Sciatic nerve (tissue), 2 donors: ENCODE results near the gene OSBPL7. TPM values are rescaled to one million over a fixed set of nuclear protein-coding genes. Genes with fewer than 3 reads are reported as not detected.
"Not testable (repeated sequence)": the region's sequence is repeated elsewhere in the genome, so short reads cannot be mapped to it uniquely, and the experiment has no call there.

Source experiments
- ATAC-seq: fragments of 200-7000 bp; cut with Tn5 transposase; one replicate; pipeline ENCODE4 v1.9.1; 2020; ENCODE audit warnings: mild to moderate bottlenecking, moderate library complexity
- DNase-seq: peaks from one replicate; pipeline ENCODE4 v3.0.0-alpha.2; 2020; ENCODE audit warnings: low spot score
- intact Hi-C: fragments of 100-400 bp; cut with DNase I; formaldehyde crosslinking; loops from one replicate; pipeline ENCODE4 v1.14.2; 2022
- total RNA-seq: library from RNA; stranded (reverse); fragmentation: NEBNext Ultra II Directional; extraction: Animal tissue kit (Norgen Biotek cat#: 25700); gene quantifications from one replicate; pipeline ENCODE4 v1.2.1, GENCODE V29; 2021
- donor health status: DM: no; HTN: no; CAD: no.
- donor health status: DM: no; HTN: no; CAD: no.

Gene OSBPL7
- total RNA-seq, 1 donor from 2014 or later: 13.5 TPM

GRCh38 chr17:47792979-47793378 is 28.6 kb downstream of the OSBPL7 start:
- intact Hi-C loops: no loop called here
- DNase-seq (peak; percentile 9), ATAC-seq (no peak)

DNA sequence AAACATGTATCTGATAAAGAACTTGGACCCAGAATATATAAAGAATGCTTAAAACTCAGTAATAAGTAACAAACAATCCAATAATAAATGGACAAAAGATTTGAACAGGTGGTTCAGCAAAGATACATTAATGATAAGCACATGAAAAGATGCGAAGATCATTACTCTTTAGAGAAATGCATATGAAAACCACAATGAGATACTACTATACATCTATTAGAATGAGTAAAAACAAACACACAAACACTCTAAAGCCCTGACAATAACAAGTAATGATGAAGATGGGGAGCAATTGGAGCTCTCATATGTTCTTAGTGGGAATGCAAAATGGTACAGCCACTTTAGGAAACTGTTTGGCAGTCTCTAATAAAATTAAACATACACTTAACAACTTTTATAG is 29.1 kb downstream of the OSBPL7 start:
- intact Hi-C loops: no loop called here
- no peak for ATAC-seq
- no peak for DNase-seq

- ATAC-seq (no peak), DNase-seq (no peak)
- intact Hi-C loops: no loop called here
Observed at GRCh38 chr17:47791025-47791424, 30.6 kb downstream of the OSBPL7 start.

- peak; percentile 84 for ATAC-seq
- intact Hi-C loops: no loop called here
- DNase-seq: peak; percentile 73
Observed at GRCh38 chr17:47789611-47790561, 31.7 kb downstream of the OSBPL7 start.

GRCh38 chr17:47785538-47786123 is 36.0 kb downstream of the OSBPL7 start:
- ATAC-seq: no peak
- DNase-seq: peak; percentile 53
- intact Hi-C loops: no loop called here

DNA sequence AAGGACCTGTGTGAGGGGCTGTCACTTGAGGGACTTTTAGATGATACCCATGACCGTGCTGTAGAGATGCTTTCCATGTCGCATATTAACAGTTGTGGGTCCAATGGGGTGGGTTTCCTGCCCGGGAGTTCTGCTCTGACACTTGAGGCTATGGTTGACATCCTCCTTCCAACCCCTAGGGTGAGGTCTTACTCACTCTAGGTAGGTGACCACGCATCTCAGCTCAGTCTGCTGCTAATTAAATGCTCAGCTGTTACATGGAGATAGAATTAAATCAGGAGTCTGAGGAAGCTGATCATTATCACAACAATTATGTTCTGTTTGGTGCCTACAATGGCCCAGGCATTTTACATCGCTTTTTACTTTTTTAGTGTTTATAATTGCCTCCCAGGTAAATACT is 40.2 kb downstream of the OSBPL7 start:
- intact Hi-C loops: no loop called here
- DNase-seq: no peak

GRCh38 chr17:47778184-47778635 is 43.4 kb downstream of the OSBPL7 start:
- no peak for DNase-seq
- intact Hi-C loops: loop anchor here (10.0 kb wide), 1 partner anchor 783 kb away; no protein-coding TSS in a partner anchor
- ATAC-seq: no peak

More for the DNA sequence above, 40.2 kb downstream of the OSBPL7 start:
- ATAC-seq: no peak

- intact Hi-C loops: loop anchor here (10.0 kb wide), 1 partner anchor 782 kb away; no protein-coding TSS in a partner anchor
- ATAC-seq (no peak), DNase-seq (no peak)
Observed at GRCh38 chr17:47776330-47777197, 45.0 kb downstream of the OSBPL7 start.

DNA sequence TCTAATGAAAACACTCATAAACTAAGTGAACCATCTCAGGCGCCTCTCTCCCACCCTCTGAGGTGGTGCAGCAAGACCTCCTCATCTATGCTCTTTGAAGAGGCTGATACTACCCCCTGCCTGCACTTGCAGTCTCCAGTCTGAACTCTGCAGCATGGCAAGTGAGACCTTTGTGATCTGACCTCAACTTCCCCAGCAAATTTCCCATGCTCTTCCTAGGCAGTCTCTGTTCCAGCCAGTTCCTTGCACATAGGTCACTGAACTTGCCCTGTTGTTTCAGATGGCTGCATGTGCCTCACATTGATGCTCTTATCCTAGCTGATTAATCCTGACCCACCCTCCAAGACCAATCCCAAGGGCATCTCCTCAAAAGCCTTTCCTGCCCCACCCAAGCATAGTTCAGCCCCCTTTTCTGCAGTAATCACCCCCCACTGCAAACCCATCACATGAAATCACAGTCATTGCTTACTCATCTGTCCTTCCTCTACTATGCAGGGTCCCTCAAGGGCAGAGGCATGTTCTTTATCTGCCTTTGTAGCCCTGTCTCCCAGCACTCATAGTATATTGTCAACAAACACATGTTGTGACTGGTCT is 46.5 kb downstream of the OSBPL7 start:
- intact Hi-C loops: loop anchor here (10.0 kb wide), 1 partner anchor 780 kb away; no protein-coding TSS in a partner anchor
- ATAC-seq (no peak), DNase-seq (no peak)

DNA sequence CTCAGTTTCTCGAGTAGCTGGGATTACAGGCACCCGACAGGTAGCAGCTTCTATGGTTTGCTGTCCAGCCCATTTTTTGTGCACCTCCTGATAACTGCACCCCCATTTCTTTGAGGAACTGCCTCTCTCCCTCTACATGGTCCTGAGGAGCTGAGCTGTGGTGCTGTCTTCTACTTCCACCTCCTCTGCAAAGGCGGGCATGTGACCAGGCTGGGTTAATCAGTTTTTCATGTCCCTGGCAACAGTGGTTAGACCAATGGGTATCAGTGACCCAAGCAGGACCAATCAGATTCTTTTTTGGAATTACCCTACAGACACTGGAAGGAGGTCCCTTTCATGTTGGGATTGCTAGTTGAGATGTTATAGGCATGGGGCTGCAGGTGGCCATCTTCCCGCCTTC is 47.3 kb downstream of the OSBPL7 start:
- DNase-seq (no peak), ATAC-seq (no peak)
- intact Hi-C loops: loop anchor here (10.0 kb wide), 1 partner anchor 780 kb away; no protein-coding TSS in a partner anchor

DNA sequence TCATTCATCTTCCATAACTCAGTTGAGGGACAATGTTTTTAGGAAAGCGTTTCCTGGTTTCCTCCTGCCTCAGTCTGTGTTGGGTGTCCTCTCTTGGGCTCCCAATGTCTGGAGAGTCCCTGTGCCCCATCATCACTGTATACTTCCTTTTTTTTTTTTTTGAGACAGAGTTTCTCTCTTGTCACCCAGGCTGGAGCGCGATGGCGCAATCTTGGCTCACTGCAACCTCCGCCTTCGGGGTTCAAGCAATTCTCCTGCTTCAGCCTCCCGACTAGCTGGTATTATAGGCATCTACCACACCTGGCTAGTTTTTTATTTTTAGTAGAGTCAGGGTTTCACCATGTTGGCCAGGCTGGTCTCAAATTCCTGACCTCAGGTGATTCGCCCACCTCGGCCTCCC is 47.9 kb downstream of the OSBPL7 start:
- DNase-seq, ATAC-seq: not testable (repeated sequence)
- intact Hi-C loops: loop anchor here (10.0 kb wide), 1 partner anchor 779 kb away; no protein-coding TSS in a partner anchor

- intact Hi-C loops: no loop called here
- ATAC-seq: no peak
- DNase-seq: no peak
Observed at GRCh38 chr17:47763913-47764582, 57.5 kb downstream of the OSBPL7 start.

- intact Hi-C loops: no loop called here
- DNase-seq (no peak), ATAC-seq (no peak)
Observed at GRCh38 chr17:47762728-47763127, 58.9 kb downstream of the OSBPL7 start.

DNA sequence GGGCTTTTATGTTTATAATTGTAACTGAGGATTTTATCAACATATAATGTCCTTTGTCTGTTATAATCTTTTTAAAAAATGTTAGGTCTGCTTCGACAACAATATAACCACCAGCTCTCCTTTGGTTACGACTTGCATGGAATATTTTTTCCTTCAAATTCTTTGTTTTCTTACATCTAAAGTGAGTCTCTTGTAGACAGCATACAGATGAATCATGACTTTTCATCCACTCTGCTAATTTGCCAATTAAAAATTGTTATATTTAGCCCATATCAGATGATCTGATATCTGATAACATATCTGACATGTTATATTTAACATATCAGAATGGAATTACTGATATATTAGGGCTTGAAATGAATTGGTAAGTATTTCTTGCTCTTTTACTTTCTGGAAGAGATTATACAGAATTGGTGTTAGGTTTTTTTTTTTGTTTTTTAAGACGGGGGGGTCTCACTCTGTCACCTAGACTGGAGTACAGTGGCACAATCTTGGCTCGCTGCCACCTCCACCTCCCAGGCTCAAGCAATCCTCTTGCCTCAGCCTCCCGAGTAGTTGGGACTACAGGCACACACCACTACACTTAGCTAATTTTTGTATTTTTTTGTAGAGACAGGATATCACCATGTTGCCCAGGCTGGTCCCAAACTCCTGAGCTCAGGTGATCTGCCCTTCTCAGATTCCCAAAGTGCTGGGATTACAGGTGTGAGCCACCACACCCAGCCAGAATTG is 61.0 kb downstream of the OSBPL7 start:
- DNase-seq (peak; percentile 42), ATAC-seq (no peak)
- intact Hi-C loops: no loop called here

- intact Hi-C loops: no loop called here
- ATAC-seq: no peak
Observed at GRCh38 chr17:47757386-47757785, 64.2 kb downstream of the OSBPL7 start.

More at GRCh38 chr17:47757386-47757785, 64.2 kb downstream of the OSBPL7 start:
- no peak for DNase-seq
